ENCODE results near the gene OTUB1.
A peak's percentile ranks its signal among the peaks of the same experiment; 100 is the strongest.
"Not testable (repeated sequence)": the region's sequence is repeated elsewhere in the genome, so short reads cannot be mapped to it uniquely, and the experiment has no call there.

The OTUB1 gene

DNA sequence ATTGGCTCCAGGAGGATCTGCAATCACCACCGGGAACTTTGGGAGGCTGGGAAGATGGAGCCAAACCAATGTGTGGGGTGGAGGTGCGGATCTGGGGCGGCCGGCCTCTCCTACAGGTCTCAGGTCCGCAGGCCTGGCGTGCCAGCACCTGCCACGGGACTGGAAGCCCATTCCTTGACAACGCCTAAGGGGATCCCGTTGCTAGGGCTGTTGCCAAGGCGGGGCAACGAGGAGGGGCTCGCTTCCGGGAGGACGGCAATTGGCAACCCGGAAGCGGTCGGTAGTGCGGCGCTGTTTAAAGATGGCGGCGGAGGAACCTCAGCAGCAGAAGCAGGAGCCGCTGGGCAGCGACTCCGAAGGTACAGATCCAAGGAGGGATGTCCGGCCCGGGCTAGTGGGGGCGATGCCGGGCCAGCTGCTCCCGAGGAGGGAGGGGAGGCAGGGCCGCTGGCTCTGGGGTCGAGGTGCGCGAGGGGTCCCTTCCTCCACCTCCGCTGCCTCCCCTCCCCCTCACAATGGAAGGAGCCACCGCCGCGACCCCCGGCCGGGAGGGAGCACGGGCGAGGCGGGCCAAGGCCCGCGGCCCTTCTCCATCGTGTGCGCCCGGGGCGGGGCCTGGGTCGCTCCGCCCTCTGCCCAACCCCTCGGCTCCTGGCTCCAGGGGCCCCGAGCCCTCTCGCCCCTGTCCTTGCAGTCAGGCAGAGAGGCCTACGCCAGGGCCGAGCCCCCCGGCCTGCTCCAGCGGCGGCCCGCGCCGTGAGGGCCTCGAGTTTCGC lies at the start of gene OTUB1:
Gene OTUB1 (plus strand): TSS at position 283 of the 776 bp plus-strand sequence. CDS start 19 bp downstream, at position 302.
- peak; percentile 72 for DNase-seq (ENCODE audit: low read depth)

DNA sequence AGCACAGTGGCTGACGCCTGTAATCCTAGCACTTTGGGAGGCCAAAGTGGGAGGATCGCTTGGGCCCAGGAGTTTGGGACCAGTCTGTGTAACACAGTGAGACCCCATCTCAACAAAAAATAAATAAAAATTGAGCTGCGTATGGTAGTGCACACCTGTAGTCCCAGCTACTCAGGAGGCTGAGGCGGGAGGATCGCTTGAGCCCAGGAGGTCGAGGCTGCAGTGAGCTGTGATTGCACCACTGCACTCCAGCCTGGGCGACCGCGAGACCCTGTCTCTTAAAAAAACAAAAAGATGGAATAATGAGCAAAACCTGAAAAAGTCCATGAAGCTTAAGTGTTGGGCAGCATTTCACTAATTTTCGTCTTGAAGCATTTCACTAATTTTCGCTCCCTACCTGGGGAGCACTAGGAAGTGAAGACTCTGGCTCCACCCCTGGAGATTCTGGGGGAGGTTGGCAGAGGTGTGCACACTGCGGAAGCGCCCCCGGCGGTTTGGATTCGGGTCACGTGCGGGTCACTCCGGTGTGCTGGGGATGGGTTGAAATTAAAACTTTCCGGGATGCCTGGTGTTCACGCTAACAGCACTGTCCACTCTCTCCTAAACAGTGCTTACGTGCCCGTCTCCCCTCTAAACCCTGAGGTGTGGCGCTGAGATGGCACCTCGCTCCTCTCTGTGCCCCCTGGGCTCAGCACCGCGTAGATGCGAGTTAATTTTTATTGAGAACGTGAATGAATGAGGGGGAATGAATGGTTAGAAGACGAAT lies 48.3 kb upstream of the OTUB1 start:
- DNase-seq (ENCODE audit: low read depth) = no peak

DNA sequence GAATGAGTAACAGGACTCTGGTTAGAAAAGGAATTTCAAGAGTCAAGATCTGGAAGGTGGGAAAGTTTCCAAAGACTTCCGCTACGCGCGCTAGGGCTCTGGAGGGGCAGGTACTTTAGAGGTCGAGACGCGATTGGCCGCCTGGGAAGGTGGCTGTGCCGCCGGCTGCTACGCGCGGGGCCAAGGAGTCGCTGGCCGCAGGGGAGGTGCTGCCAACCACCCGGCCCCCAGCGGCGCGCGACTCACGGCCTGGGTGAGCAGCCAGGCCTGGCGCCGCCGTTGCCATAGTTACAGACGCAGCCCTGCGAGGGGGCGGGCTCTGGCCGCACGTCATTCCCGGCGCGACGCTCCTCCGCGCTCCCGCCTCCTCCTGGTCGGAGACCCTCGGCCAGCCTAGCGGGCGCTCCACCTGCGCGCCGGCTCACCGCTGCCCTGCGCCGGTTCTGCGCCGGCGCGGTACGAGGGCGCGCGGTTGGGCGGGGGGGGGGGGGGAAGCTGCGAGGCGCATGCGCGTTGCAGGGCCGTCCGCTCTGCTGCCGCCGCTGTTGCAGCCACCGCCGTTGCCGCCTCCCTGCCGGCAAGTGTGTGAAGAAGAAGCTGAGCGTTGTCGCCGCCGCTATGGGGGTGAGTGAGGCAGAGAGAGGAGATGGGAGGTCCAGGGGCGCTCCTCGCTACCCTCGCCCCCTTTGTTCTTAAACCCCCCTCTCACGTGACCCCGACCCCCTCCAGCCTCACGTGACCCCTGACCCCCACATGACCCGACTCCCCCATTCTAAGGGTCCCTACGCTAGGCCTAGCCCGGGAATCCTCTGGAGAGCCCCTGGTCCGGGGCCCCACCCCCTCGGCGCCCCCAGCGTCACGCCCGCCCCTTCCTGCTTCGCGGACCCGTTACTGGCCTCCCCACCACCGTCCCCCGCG lies 47.5 kb upstream of the OTUB1 start, which contains the start of gene NAA40:
Gene NAA40 (plus strand): TSS at position 524 of the 918 bp plus-strand sequence. CDS start 95 bp downstream, at position 619.
- peak; percentile 72 for DNase-seq (ENCODE audit: low read depth)

DNA sequence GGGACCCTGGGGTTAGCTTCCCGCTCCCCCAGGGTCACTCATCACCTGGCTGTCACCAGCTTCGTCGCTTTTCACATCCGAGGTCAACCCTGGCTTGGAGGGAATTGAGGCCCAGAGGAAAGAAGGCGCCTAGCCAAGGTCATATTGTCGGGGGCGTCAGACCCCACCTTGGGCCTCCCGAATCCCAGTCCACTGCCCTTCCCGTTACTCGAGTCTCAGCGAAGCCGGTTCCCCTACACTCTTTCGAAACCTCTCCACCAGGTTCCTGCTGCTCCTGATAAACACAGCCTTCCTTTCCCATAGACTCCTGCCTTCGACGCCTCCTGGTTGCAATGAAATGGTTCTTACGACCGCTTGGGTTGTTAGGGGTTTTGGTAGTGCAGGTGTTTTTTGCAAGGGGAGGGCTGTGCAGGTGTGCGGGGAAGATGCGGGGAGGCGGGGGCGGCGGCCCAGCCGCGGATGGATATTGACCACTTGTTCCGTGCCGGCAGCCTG lies 46.8 kb upstream of the OTUB1 start:
- DNase-seq (ENCODE audit: low read depth) = no peak

GRCh38 chr11:63940786-63941185 lies 45.5 kb upstream of the OTUB1 start:
- DNase-seq (ENCODE audit: low read depth) = no peak

GRCh38 chr11:63941901-63942300 lies 44.3 kb upstream of the OTUB1 start:
- no peak for DNase-seq (ENCODE audit: low read depth)

- DNase-seq (ENCODE audit: low read depth) = no peak
Observed at GRCh38 chr11:63942803-63943202, 43.4 kb upstream of the OTUB1 start.

GRCh38 chr11:63944987-63945386 lies 41.3 kb upstream of the OTUB1 start:
- DNase-seq (ENCODE audit: low read depth) = no peak

- DNase-seq (ENCODE audit: low read depth) = no peak
Observed at GRCh38 chr11:63945477-63946163, 40.6 kb upstream of the OTUB1 start.

DNA sequence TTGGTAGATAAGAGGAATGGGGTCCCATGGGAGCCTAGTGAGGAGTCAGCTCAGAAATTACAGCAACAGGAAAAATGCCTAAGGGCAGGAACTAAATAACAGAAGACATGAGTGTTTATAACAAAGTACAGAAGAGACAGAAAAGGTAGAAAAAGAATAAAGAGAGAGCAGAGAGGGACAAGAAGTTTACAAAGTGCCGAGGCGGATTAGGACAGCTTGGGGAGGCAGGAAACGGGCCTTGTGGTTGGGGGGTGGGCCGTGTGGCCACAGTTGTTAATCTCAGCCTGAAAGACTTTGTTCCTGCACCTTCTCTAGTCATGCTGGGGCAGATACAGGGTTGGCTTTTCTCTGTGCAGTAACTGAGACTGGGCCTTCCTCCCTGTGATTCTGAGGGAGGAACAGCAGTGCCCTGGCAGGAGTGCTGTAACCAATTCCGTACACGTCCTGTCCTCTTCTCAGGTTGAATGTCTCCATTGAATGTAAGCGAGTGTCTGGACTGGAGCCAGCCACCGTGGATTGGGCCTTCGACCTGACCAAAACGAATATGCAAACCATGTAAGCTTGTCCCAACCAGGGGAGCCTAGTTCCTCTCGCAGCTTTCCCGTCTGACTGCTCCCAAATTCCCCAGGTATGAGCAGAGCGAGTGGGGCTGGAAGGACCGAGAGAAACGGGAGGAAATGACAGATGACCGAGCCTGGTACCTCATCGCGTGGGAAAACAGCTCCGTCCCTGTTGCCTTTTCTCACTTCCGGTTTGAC lies 34.3 kb upstream of the OTUB1 start:
- DNase-seq (ENCODE audit: low read depth) = no peak

DNA sequence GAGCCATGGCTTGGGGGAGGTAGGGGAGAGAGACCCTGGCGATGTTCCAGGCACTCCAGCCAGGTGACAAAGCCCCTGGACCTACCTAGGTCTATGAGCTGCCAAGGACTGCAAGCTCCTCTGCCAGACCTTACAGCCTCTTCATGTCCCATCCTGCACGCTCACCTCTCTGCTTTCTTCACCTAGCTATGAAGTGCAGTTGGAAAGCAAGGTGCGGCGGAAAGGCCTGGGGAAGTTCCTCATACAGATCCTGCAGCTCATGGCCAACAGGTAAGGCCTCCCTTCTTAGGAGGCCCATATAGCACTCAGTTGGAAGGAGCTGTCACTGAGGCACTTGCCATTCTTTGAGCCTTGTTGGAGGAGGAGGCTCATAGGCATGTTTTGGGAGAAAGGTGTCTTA lies 33.7 kb upstream of the OTUB1 start:
- no peak for DNase-seq (ENCODE audit: low read depth)

DNA sequence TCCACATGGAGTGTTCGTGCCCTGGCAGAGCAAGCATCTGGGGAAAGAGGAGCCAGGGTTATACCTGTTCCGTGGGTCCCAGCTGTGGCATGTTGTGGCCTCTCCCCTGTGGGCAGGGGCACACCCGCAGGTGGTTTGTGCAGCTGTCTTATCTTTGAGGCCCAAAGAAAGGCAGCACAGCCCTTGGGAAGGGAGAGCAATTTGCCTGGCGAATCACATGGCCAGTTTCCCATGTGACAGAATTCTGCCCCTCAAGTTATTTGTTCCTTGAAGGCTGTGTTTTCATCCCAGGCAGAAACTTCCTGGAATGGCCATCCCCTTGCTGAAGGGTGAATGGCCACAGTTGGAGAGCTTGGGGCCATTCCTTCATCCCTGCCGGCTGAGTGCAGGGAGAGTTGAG lies 28.2 kb upstream of the OTUB1 start:
- DNase-seq (ENCODE audit: low read depth) = no peak

GRCh38 chr11:63961608-63962412 lies 24.4 kb upstream of the OTUB1 start:
- DNase-seq (ENCODE audit: low read depth) = no peak

- not testable (repeated sequence) for DNase-seq (ENCODE audit: low read depth)
Observed at GRCh38 chr11:63963895-63964294, 22.3 kb upstream of the OTUB1 start.

- DNase-seq (ENCODE audit: low read depth) = no peak
Observed at GRCh38 chr11:63966444-63966843, 19.8 kb upstream of the OTUB1 start.

DNA sequence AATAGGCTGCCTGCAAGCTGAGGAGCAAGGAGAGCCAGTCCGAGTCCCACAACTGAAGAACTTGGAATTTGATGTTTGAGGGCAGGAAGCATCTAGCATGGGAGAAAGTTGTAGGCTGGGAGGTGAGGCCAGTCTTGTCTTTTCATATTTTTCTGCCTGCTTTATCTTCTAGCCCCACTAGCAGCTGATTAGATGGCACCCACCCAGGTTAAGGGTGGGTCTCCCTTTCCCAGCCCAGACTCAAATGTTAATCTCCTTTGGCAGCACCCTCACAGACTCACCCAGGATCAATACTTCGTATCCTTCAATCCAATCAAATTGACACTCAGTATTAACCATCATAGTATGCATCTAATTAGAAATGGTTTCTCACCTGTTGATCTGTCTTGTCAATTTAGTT lies 16.8 kb upstream of the OTUB1 start:
- no peak for DNase-seq (ENCODE audit: low read depth)

- DNase-seq (ENCODE audit: low read depth) = no peak
Observed at GRCh38 chr11:63970902-63971301, 15.3 kb upstream of the OTUB1 start.

GRCh38 chr11:63973912-63974258 lies 12.4 kb upstream of the OTUB1 start:
- DNase-seq (ENCODE audit: low read depth) = not testable (repeated sequence)

GRCh38 chr11:63974259-63975143 lies 11.7 kb upstream of the OTUB1 start, which contains the start of gene COX8A:
Gene COX8A, plus strand, starts transcription at chr11:63974620. Its CDS starts 61 bp downstream, at chr11:63974681.
- DNase-seq (ENCODE audit: low read depth) = peak; percentile 90
